NCI-H748 treated with DMSO at 0.1 percent for 48 hours (cell line): ENCODE data around the gene DNMT1.
"Not testable (repeated sequence)": the region's sequence is repeated elsewhere in the genome, so short reads cannot be mapped to it uniquely, and the experiment has no call there.

ENCODE experiments used
- DNase-seq: peaks from one replicate; lab custom pipeline; 2025; lab: John Stamatoyannopoulos, UW

Gene DNMT1

GRCh38 chr19:10194500-10195198 is at the start of gene DNMT1:
DNMT1 (minus strand) TSS chr19:10194953; CDS start chr19:10194899, 54 bp downstream.
- peak; percentile 87 for DNase-seq

GRCh38 chr19:10243606-10244005 is 48.9 kb upstream of the DNMT1 start:
- DNase-seq = no peak

- DNase-seq = not testable (repeated sequence)
Measured at GRCh38 chr19:10241826-10242449, 47.2 kb upstream of the DNMT1 start.

GRCh38 chr19:10238172-10238783 is 43.5 kb upstream of the DNMT1 start:
- DNase-seq = peak; percentile 58

- no peak for DNase-seq
Measured at GRCh38 chr19:10237702-10238101, 42.9 kb upstream of the DNMT1 start.

- not testable (repeated sequence) for DNase-seq
Measured at GRCh38 chr19:10235409-10235808, 40.7 kb upstream of the DNMT1 start.

- DNase-seq = no peak
Measured at GRCh38 chr19:10235003-10235402, 40.2 kb upstream of the DNMT1 start.

- no peak for DNase-seq
Measured at GRCh38 chr19:10233946-10234345, 39.2 kb upstream of the DNMT1 start.

GRCh38 chr19:10231612-10232228 is 37.0 kb upstream of the DNMT1 start:
- DNase-seq = no peak

- peak; percentile 43 for DNase-seq
Measured at GRCh38 chr19:10230861-10231611, 36.3 kb upstream of the DNMT1 start, which contains the start of gene S1PR2. S1PR2 (minus strand) TSS chr19:10231331; CDS start chr19:10224905, 6,426 bp downstream.

- no peak for DNase-seq
Measured at GRCh38 chr19:10230173-10230860, 35.6 kb upstream of the DNMT1 start.

GRCh38 chr19:10228920-10229319 is 34.2 kb upstream of the DNMT1 start:
- DNase-seq = no peak

- DNase-seq = no peak
Measured at GRCh38 chr19:10228393-10228792, 33.6 kb upstream of the DNMT1 start.

GRCh38 chr19:10227026-10227971 is 32.5 kb upstream of the DNMT1 start:
- no peak for DNase-seq

GRCh38 chr19:10226376-10227025 is 31.7 kb upstream of the DNMT1 start:
- no peak for DNase-seq

- no peak for DNase-seq
Measured at GRCh38 chr19:10226021-10226375, 31.2 kb upstream of the DNMT1 start.

GRCh38 chr19:10224337-10224736 is 29.6 kb upstream of the DNMT1 start:
- DNase-seq = no peak

GRCh38 chr19:10223488-10224213 is 28.9 kb upstream of the DNMT1 start:
- no peak for DNase-seq
